A549 (cell line): Measurements from ENCODE around the gene MYH13.

Source experiments
- CBX2 ChIP-seq: fragments of 200-600 bp; sonication (generic); IDR thresholded peaks from 2 replicates; pipeline ENCODE4 v1.6.1; 2016; ENCODE audit warnings: low read depth, mild to moderate bottlenecking, borderline replicate concordance
- EP300 ChIP-seq, 2 experiments: fragments of >200 bp; sonication (Bioruptor Twin); formaldehyde crosslinking; IDR thresholded peaks; 2 replicates in 1 of 2; 3 replicates in 1 of 2; pipeline ENCODE4 v1.6.1; 2016 to 2017
- KDM1A ChIP-seq: fragments of 200-600 bp; sonication (generic); IDR thresholded peaks from 2 replicates; pipeline ENCODE4 v1.6.1; 2016; ENCODE audit warnings: low read depth, mild to moderate bottlenecking
- MAFK ChIP-seq: fragments of 450-650 bp; IDR thresholded peaks from 2 replicates; pipeline ENCODE4 v1.6.1; 2014; ENCODE audit not compliant: partially characterized antibody
- POLR2A ChIP-seq: IDR thresholded peaks from 2 replicates; pipeline ENCODE4 v1.6.1; 2012; ENCODE audit warnings: mild to moderate bottlenecking, low read length
- POLR2AphosphoS2 ChIP-seq: conservative IDR thresholded peaks from 2 replicates; pipeline ENCODE4 v1.6.1; 2012; ENCODE audit warnings: low read length, improper control_type of control experiment, inconsistent platforms
- RAD21 ChIP-seq, 2 experiments: fragments of >200 bp in 1 of 2; sonication (Bioruptor Twin) in 1 of 2; formaldehyde crosslinking in 1 of 2; IDR thresholded peaks in 1 of 2; conservative IDR thresholded peaks in 1 of 2; 2 replicates in 1 of 2; 3 replicates in 1 of 2; pipeline ENCODE4 v1.6.1; 2012 to 2018; ENCODE audit warnings: inconsistent platforms in 1 of 2
- SREBF2 ChIP-seq: fragments of 450-650 bp; IDR thresholded peaks from 2 replicates; pipeline ENCODE4 v1.6.1; 2014; ENCODE audit warnings: mild to moderate bottlenecking, moderate library complexity
- TFCP2L1 ChIP-seq: fragments of 250-450 bp; sonication (Bioruptor Pico); IDR thresholded peaks from 2 replicates; pipeline ENCODE4 v1.5.0; 2021; ENCODE audit warnings: mild to moderate bottlenecking
- TF ChIP-seq, protein P1 (sequence below): fragments of >200 bp; sonication (Bioruptor Twin); formaldehyde crosslinking; IDR thresholded peaks from 3 replicates; pipeline ENCODE4 v1.5.1; 2016
- TF ChIP-seq, protein P2 (sequence below): fragments of 450-650 bp; IDR thresholded peaks from 2 replicates; pipeline ENCODE4 v1.6.1; 2014; ENCODE audit warnings: antibody characterized with exemption
- TF ChIP-seq, protein P3 (sequence below): fragments of 200-600 bp; sonication (generic); IDR thresholded peaks from 2 replicates; pipeline ENCODE4 v1.6.1; 2016; ENCODE audit warnings: antibody characterized with exemption, mild to moderate bottlenecking, moderate library complexity
- TF ChIP-seq, protein P4 (sequence below): IDR thresholded peaks from 2 replicates; pipeline ENCODE4 v1.6.1; 2012
- TF ChIP-seq, protein P5 (sequence below): IDR thresholded peaks from 2 replicates; pipeline ENCODE4 v1.6.1; 2012

DNA sequence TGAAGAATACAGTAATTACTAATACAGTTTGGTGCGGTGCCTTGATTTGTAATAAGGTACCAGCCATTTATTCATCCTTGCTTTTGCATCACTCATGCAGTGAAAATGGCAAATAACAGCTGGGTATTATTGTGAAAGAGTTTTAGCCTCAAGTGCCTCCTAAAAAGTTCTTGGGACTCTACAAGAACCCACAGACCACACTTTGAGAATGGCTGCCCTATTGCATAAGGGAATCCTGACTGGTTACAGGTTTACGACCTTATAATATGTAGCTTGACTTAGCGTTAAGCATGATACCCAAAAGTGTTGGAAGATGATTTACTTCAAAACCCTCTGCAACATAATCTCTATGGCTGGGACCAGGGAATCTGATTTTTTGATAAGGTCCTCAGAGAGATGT lies 4.2 kb downstream of the MYH13 start:
- no peak for TF ChIP-seq POLR2A
- TF ChIP-seq, protein P1, sequence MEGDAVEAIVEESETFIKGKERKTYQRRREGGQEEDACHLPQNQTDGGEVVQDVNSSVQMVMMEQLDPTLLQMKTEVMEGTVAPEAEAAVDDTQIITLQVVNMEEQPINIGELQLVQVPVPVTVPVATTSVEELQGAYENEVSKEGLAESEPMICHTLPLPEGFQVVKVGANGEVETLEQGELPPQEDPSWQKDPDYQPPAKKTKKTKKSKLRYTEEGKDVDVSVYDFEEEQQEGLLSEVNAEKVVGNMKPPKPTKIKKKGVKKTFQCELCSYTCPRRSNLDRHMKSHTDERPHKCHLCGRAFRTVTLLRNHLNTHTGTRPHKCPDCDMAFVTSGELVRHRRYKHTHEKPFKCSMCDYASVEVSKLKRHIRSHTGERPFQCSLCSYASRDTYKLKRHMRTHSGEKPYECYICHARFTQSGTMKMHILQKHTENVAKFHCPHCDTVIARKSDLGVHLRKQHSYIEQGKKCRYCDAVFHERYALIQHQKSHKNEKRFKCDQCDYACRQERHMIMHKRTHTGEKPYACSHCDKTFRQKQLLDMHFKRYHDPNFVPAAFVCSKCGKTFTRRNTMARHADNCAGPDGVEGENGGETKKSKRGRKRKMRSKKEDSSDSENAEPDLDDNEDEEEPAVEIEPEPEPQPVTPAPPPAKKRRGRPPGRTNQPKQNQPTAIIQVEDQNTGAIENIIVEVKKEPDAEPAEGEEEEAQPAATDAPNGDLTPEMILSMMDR, result no peak
- no peak for TF ChIP-seq CBX2
- no peak for TF ChIP-seq SREBF2
- no peak for TF ChIP-seq POLR2AphosphoS2
- TF ChIP-seq KDM1A, result no peak
- TF ChIP-seq, protein P2, sequence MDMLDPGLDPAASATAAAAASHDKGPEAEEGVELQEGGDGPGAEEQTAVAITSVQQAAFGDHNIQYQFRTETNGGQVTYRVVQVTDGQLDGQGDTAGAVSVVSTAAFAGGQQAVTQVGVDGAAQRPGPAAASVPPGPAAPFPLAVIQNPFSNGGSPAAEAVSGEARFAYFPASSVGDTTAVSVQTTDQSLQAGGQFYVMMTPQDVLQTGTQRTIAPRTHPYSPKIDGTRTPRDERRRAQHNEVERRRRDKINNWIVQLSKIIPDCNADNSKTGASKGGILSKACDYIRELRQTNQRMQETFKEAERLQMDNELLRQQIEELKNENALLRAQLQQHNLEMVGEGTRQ, result no peak
- no peak for TF ChIP-seq MAFK
- TF ChIP-seq, protein P3, sequence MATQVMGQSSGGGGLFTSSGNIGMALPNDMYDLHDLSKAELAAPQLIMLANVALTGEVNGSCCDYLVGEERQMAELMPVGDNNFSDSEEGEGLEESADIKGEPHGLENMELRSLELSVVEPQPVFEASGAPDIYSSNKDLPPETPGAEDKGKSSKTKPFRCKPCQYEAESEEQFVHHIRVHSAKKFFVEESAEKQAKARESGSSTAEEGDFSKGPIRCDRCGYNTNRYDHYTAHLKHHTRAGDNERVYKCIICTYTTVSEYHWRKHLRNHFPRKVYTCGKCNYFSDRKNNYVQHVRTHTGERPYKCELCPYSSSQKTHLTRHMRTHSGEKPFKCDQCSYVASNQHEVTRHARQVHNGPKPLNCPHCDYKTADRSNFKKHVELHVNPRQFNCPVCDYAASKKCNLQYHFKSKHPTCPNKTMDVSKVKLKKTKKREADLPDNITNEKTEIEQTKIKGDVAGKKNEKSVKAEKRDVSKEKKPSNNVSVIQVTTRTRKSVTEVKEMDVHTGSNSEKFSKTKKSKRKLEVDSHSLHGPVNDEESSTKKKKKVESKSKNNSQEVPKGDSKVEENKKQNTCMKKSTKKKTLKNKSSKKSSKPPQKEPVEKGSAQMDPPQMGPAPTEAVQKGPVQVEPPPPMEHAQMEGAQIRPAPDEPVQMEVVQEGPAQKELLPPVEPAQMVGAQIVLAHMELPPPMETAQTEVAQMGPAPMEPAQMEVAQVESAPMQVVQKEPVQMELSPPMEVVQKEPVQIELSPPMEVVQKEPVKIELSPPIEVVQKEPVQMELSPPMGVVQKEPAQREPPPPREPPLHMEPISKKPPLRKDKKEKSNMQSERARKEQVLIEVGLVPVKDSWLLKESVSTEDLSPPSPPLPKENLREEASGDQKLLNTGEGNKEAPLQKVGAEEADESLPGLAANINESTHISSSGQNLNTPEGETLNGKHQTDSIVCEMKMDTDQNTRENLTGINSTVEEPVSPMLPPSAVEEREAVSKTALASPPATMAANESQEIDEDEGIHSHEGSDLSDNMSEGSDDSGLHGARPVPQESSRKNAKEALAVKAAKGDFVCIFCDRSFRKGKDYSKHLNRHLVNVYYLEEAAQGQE, result no peak
- no peak for TF ChIP-seq RAD21 (conservative IDR thresholded peaks at IDR 0.05 in 1 of 2, IDR thresholded peaks at IDR 0.05 in 1 of 2)
- TF ChIP-seq TFCP2L1 (CRISPR knock-in tag), result no peak
- TF ChIP-seq, protein P4, sequence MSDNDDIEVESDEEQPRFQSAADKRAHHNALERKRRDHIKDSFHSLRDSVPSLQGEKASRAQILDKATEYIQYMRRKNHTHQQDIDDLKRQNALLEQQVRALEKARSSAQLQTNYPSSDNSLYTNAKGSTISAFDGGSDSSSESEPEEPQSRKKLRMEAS, result no peak
- TF ChIP-seq EP300 (IDR thresholded peaks at IDR 0.05), result no peak
- TF ChIP-seq, protein P5, sequence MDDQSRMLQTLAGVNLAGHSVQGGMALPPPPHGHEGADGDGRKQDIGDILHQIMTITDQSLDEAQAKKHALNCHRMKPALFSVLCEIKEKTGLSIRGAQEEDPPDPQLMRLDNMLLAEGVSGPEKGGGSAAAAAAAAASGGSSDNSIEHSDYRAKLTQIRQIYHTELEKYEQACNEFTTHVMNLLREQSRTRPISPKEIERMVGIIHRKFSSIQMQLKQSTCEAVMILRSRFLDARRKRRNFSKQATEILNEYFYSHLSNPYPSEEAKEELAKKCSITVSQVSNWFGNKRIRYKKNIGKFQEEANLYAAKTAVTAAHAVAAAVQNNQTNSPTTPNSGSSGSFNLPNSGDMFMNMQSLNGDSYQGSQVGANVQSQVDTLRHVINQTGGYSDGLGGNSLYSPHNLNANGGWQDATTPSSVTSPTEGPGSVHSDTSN, result no peak
